ENCODE data around the gene MBNL2. TPM values are rescaled to one million over a fixed set of nuclear protein-coding genes. Genes with fewer than 3 reads are reported as not detected.
A peak's percentile ranks its signal among the peaks of the same experiment; 100 is the strongest.

Gene MBNL2
- total RNA-seq, 1 experiment from 2014 or later = 74.3 TPM

GRCh38 chr13:97307118-97307881 lies 85.2 kb downstream of the MBNL2 start:
- intact Hi-C loops (cut with micrococcal nuclease) = no loop called here
- ChIA-PET POLR2A (interaction anchor here (1.0 to 2.0 kb wide), 3 partner anchors 8 to 84 kb away, joined by 3 to 15 read pairs (median 4); no protein-coding TSS in a partner anchor), CTCF (interaction anchor here (0.5 to 1.0 kb wide), 2 partner anchors 35 to 172 kb away, joined by 3 to 5 read pairs; no protein-coding TSS in a partner anchor)
- no peak overlapping the region for H3K27ac Mint-ChIP-seq (ENCODE audit: low read depth, unreplicated experiment)
- TF ChIP-seq CTCF (IDR thresholded peaks at IDR 0.05; ENCODE audit: unreplicated experiment) = no peak
- no peak for DNase-seq (ENCODE audit: unreplicated experiment)
- no peaks in the 10 kb centered on the region for H3K9me3 Mint-ChIP-seq (ENCODE audit: unreplicated experiment)
- no peaks in the 10 kb centered on the region for H3K27me3 Mint-ChIP-seq (ENCODE audit: insufficient read depth, unreplicated experiment)
- no peak overlapping the region for H3K4me3 Mint-ChIP-seq (ENCODE audit: unreplicated experiment)
- no TSS peak for BruUV-seq (replicated peaks)
- H3K36me3 Mint-ChIP-seq (ENCODE audit: insufficient read depth, unreplicated experiment) = peaks cover 7% of the 10 kb centered on the region
- H3K4me1 Mint-ChIP-seq (ENCODE audit: insufficient read depth, unreplicated experiment) = peaks cover 23% of the 10 kb centered on the region

GRCh38 chr13:97307882-97308624 lies 85.9 kb downstream of the MBNL2 start:
- H3K4me1 Mint-ChIP-seq (ENCODE audit: insufficient read depth, unreplicated experiment) = peaks cover 23% of the 10 kb centered on the region
- peak; percentile 60 for DNase-seq (ENCODE audit: unreplicated experiment)
- peaks cover 7% of the 10 kb centered on the region for H3K36me3 Mint-ChIP-seq (ENCODE audit: insufficient read depth, unreplicated experiment)
- ChIA-PET CTCF (interaction anchor here (0.7 to 1.7 kb wide), 4 partner anchors 9 to 198 kb away, joined by 3 to 9 read pairs (median 3); no protein-coding TSS in a partner anchor), POLR2A (interaction anchor here (1.0 to 2.0 kb wide), 4 partner anchors 9 to 85 kb away, joined by 3 to 15 read pairs (median 4); no protein-coding TSS in a partner anchor)
- H3K9me3 Mint-ChIP-seq (ENCODE audit: unreplicated experiment) = no peaks in the 10 kb centered on the region
- no peak overlapping the region for H3K27ac Mint-ChIP-seq (ENCODE audit: low read depth, unreplicated experiment)
- intact Hi-C loops (cut with micrococcal nuclease) = no loop called here
- BruUV-seq (replicated peaks) = no TSS peak
- TF ChIP-seq CTCF (IDR thresholded peaks at IDR 0.05; ENCODE audit: unreplicated experiment) = no peak
- no peak overlapping the region for H3K4me3 Mint-ChIP-seq (ENCODE audit: unreplicated experiment)
- H3K27me3 Mint-ChIP-seq (ENCODE audit: insufficient read depth, unreplicated experiment) = no peaks in the 10 kb centered on the region

- BruUV-seq (replicated peaks) = no TSS peak
- intact Hi-C loops (cut with micrococcal nuclease) = no loop called here
Measured at GRCh38 chr13:97308735-97309429, 86.7 kb downstream of the MBNL2 start.

More at GRCh38 chr13:97308735-97309429, 86.7 kb downstream of the MBNL2 start:
- DNase-seq (ENCODE audit: unreplicated experiment) = no peak
- TF ChIP-seq CTCF (IDR thresholded peaks at IDR 0.05; ENCODE audit: unreplicated experiment) = no peak
- POLR2A ChIA-PET = interaction anchor here (1.2 to 2.0 kb wide), 3 partner anchors 14 to 86 kb away, joined by 3 to 15 read pairs (median 4); no protein-coding TSS in a partner anchor
- Mint-ChIP-seq H3K4me3 (ENCODE audit: unreplicated experiment) (no peak overlapping the region), H3K36me3 (ENCODE audit: insufficient read depth, unreplicated experiment) (peaks cover 7% of the 10 kb centered on the region), H3K27me3 (ENCODE audit: insufficient read depth, unreplicated experiment) (no peaks in the 10 kb centered on the region), H3K27ac (ENCODE audit: low read depth, unreplicated experiment) (no peak overlapping the region), H3K4me1 (ENCODE audit: insufficient read depth, unreplicated experiment) (peaks cover 23% of the 10 kb centered on the region), H3K9me3 (ENCODE audit: unreplicated experiment) (no peaks in the 10 kb centered on the region)
- CTCF ChIA-PET = interaction anchor here (0.5 to 1.7 kb wide), 7 partner anchors 9 to 357 kb away, joined by 3 to 9 read pairs (median 4); no protein-coding TSS in a partner anchor

All from MCF 10A (cell line).